ENCODE results near the gene NRCAM.

NRCAM gene

GRCh38 chr7:108166687-108167086, 289.5 kb downstream of the NRCAM start:
- Histone ChIP-seq H3K4me3 (ENCODE audit: low read depth, low read length) (no peak overlapping the region), H3K9ac (ENCODE audit: low read depth, low read length) (no peak overlapping the region), H3K4me1 (ENCODE audit: control insufficient read depth, insufficient read depth, low read length) (peaks cover 5% of the 10 kb centered on the region), H3K36me3 (ENCODE audit: control insufficient read depth, insufficient read depth, low read length) (no peaks in the 10 kb centered on the region), H3K9me3 (ENCODE audit: control insufficient read depth, insufficient read depth, low read length) (no peaks in the 10 kb centered on the region), H3K27me3 (ENCODE audit: control insufficient read depth, insufficient read depth, low read length) (no peaks in the 10 kb centered on the region)

DNA sequence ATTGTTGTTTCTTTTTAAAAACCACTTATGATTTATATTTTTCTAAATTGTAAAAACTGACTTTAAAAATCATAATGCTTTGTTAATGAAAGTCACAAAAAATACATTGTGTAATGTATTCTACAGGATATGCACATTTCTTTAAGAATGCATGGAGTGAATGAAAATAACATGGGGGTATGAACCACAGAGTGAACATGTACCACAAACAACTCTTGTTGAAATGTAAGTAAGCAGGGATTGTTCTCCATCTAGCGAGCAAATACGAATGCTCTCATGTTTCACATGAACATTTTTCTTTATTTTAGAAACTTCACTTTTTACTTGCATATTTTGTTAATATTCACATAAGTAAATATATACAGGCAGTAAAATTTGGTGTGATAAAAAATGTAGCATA, 290.5 kb downstream of the NRCAM start:
- Histone ChIP-seq H3K4me3 (ENCODE audit: low read depth, low read length) (no peak overlapping the region), H3K36me3 (ENCODE audit: control insufficient read depth, insufficient read depth, low read length) (no peaks in the 10 kb centered on the region), H3K9me3 (ENCODE audit: control insufficient read depth, insufficient read depth, low read length) (no peaks in the 10 kb centered on the region), H3K4me1 (ENCODE audit: control insufficient read depth, insufficient read depth, low read length) (no peaks in the 10 kb centered on the region), H3K9ac (ENCODE audit: low read depth, low read length) (no peak overlapping the region), H3K27me3 (ENCODE audit: control insufficient read depth, insufficient read depth, low read length) (no peaks in the 10 kb centered on the region)

GRCh38 chr7:108164946-108165345, 291.3 kb downstream of the NRCAM start:
- H3K4me3 ChIP-seq (ENCODE audit: low read depth, low read length): no peak overlapping the region
- H3K9ac ChIP-seq (ENCODE audit: low read depth, low read length): no peak overlapping the region
- no peaks in the 10 kb centered on the region for H3K4me1 ChIP-seq (ENCODE audit: control insufficient read depth, insufficient read depth, low read length)
- H3K27me3 ChIP-seq (ENCODE audit: control insufficient read depth, insufficient read depth, low read length): no peaks in the 10 kb centered on the region
- no peaks in the 10 kb centered on the region for H3K36me3 ChIP-seq (ENCODE audit: control insufficient read depth, insufficient read depth, low read length)
- no peaks in the 10 kb centered on the region for H3K9me3 ChIP-seq (ENCODE audit: control insufficient read depth, insufficient read depth, low read length)

GRCh38 chr7:108164342-108164741, 291.9 kb downstream of the NRCAM start:
- H3K9me3 ChIP-seq (ENCODE audit: control insufficient read depth, insufficient read depth, low read length): no peaks in the 10 kb centered on the region
- H3K4me1 ChIP-seq (ENCODE audit: control insufficient read depth, insufficient read depth, low read length): no peaks in the 10 kb centered on the region
- no peak overlapping the region for H3K9ac ChIP-seq (ENCODE audit: low read depth, low read length)
- no peaks in the 10 kb centered on the region for H3K27me3 ChIP-seq (ENCODE audit: control insufficient read depth, insufficient read depth, low read length)
- H3K4me3 ChIP-seq (ENCODE audit: low read depth, low read length): no peak overlapping the region
- H3K36me3 ChIP-seq (ENCODE audit: control insufficient read depth, insufficient read depth, low read length): no peaks in the 10 kb centered on the region

GRCh38 chr7:108158776-108159175, 297.5 kb downstream of the NRCAM start:
- H3K9me3 ChIP-seq (ENCODE audit: control insufficient read depth, insufficient read depth, low read length): no peaks in the 10 kb centered on the region
- no peak overlapping the region for H3K9ac ChIP-seq (ENCODE audit: low read depth, low read length)
- no peaks in the 10 kb centered on the region for H3K36me3 ChIP-seq (ENCODE audit: control insufficient read depth, insufficient read depth, low read length)
- H3K4me3 ChIP-seq (ENCODE audit: low read depth, low read length): no peak overlapping the region
- H3K4me1 ChIP-seq (ENCODE audit: control insufficient read depth, insufficient read depth, low read length): no peaks in the 10 kb centered on the region
- no peaks in the 10 kb centered on the region for H3K27me3 ChIP-seq (ENCODE audit: control insufficient read depth, insufficient read depth, low read length)

GRCh38 chr7:108157606-108158335, 298.5 kb downstream of the NRCAM start:
- no peaks in the 10 kb centered on the region for H3K4me1 ChIP-seq (ENCODE audit: control insufficient read depth, insufficient read depth, low read length)
- no peak overlapping the region for H3K9ac ChIP-seq (ENCODE audit: low read depth, low read length)
- H3K27me3 ChIP-seq (ENCODE audit: control insufficient read depth, insufficient read depth, low read length): no peaks in the 10 kb centered on the region
- no peaks in the 10 kb centered on the region for H3K36me3 ChIP-seq (ENCODE audit: control insufficient read depth, insufficient read depth, low read length)
- no peaks in the 10 kb centered on the region for H3K9me3 ChIP-seq (ENCODE audit: control insufficient read depth, insufficient read depth, low read length)
- H3K4me3 ChIP-seq (ENCODE audit: low read depth, low read length): no peak overlapping the region

DNA sequence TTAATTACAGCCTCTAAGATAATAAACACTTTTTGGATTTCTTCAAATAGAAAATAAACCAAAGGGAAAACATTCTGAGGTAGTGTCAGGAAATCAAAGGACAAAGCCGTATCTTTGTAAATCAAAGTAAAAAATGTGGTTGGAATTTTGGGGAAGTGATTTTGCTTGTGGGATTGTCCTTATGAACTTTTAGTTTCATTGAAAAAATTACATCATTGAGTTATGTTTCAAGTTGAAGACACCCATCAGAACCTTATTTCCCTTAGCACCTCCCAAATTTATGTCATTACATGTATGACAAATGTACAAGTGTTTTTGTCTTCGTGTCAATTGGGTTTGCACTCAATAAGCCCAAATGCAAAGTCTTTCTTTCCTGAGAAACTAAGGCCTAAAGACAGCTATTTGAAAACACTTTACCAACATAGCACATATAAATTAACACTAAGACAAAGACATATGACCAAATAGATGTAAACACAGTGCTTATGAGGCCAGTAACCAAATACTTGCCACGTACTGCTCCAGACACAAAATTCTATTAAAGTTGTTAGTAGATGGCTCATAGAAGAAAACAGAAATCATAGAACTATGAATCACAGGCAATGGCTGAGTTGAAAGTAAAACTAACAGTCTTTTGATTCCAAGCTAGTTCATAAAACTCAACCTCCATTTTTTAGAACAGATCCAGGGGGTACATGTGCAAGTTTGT, 299.2 kb downstream of the NRCAM start:
- H3K27me3 ChIP-seq (ENCODE audit: control insufficient read depth, insufficient read depth, low read length): no peaks in the 10 kb centered on the region
- H3K9me3 ChIP-seq (ENCODE audit: control insufficient read depth, insufficient read depth, low read length): no peaks in the 10 kb centered on the region
- no peaks in the 10 kb centered on the region for H3K4me1 ChIP-seq (ENCODE audit: control insufficient read depth, insufficient read depth, low read length)
- no peaks in the 10 kb centered on the region for H3K36me3 ChIP-seq (ENCODE audit: control insufficient read depth, insufficient read depth, low read length)
- no peak overlapping the region for H3K4me3 ChIP-seq (ENCODE audit: low read depth, low read length)
- no peak overlapping the region for H3K9ac ChIP-seq (ENCODE audit: low read depth, low read length)

DNA sequence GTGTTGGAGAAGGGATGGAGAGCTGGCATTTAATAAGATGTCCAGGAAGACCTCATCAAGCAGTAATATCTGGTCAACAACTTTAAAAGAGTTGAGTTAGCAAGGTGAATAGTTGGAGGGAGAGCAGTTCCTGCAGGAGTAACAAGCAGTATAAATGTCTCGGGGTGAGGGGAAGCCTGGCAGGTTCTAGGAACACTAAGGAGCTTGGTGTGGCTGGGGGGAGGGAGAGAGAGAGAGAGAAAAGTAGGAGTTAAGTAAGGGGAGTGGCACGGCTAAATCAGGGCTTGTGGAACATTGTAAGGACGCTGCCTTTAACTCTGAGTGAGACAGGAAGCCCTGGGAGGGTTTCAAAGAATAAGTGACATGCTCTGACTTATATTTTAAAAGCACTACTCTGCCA, 304.0 kb downstream of the NRCAM start:
- Histone ChIP-seq H3K4me1 (ENCODE audit: control insufficient read depth, insufficient read depth, low read length) (no peaks in the 10 kb centered on the region), H3K36me3 (ENCODE audit: control insufficient read depth, insufficient read depth, low read length) (no peaks in the 10 kb centered on the region), H3K27me3 (ENCODE audit: control insufficient read depth, insufficient read depth, low read length) (no peaks in the 10 kb centered on the region), H3K9ac (ENCODE audit: low read depth, low read length) (no peak overlapping the region), H3K4me3 (ENCODE audit: low read depth, low read length) (no peak overlapping the region), H3K9me3 (ENCODE audit: control insufficient read depth, insufficient read depth, low read length) (no peaks in the 10 kb centered on the region)

- Histone ChIP-seq H3K36me3 (ENCODE audit: control insufficient read depth, insufficient read depth, low read length) (no peaks in the 10 kb centered on the region), H3K27me3 (ENCODE audit: control insufficient read depth, insufficient read depth, low read length) (no peaks in the 10 kb centered on the region), H3K9me3 (ENCODE audit: control insufficient read depth, insufficient read depth, low read length) (no peaks in the 10 kb centered on the region), H3K9ac (ENCODE audit: low read depth, low read length) (no peak overlapping the region), H3K4me1 (ENCODE audit: control insufficient read depth, insufficient read depth, low read length) (no peaks in the 10 kb centered on the region), H3K4me3 (ENCODE audit: low read depth, low read length) (no peak overlapping the region)
Observed at GRCh38 chr7:108149908-108150307, 306.3 kb downstream of the NRCAM start.

- H3K27me3 ChIP-seq (ENCODE audit: control insufficient read depth, insufficient read depth, low read length): no peaks in the 10 kb centered on the region
Observed at GRCh38 chr7:108149119-108149518, 307.1 kb downstream of the NRCAM start.

GRCh38 chr7:108147031-108147563, 309.1 kb downstream of the NRCAM start:
- no peaks in the 10 kb centered on the region for H3K4me1 ChIP-seq (ENCODE audit: control insufficient read depth, insufficient read depth, low read length)
- no peaks in the 10 kb centered on the region for H3K36me3 ChIP-seq (ENCODE audit: control insufficient read depth, insufficient read depth, low read length)
- H3K9ac ChIP-seq (ENCODE audit: low read depth, low read length): no peak overlapping the region
- no peaks in the 10 kb centered on the region for H3K9me3 ChIP-seq (ENCODE audit: control insufficient read depth, insufficient read depth, low read length)
- H3K4me3 ChIP-seq (ENCODE audit: low read depth, low read length): no peak overlapping the region
- H3K27me3 ChIP-seq (ENCODE audit: control insufficient read depth, insufficient read depth, low read length): no peaks in the 10 kb centered on the region

More at GRCh38 chr7:108149119-108149518, 307.1 kb downstream of the NRCAM start:
- no peak overlapping the region for H3K9ac ChIP-seq (ENCODE audit: low read depth, low read length)
- no peaks in the 10 kb centered on the region for H3K4me1 ChIP-seq (ENCODE audit: control insufficient read depth, insufficient read depth, low read length)
- no peak overlapping the region for H3K4me3 ChIP-seq (ENCODE audit: low read depth, low read length)
- H3K9me3 ChIP-seq (ENCODE audit: control insufficient read depth, insufficient read depth, low read length): no peaks in the 10 kb centered on the region
- no peaks in the 10 kb centered on the region for H3K36me3 ChIP-seq (ENCODE audit: control insufficient read depth, insufficient read depth, low read length)

All from iPS-15b (cell line).